ENCODE measurements around the gene GNAO1.

GNAO1 gene

GRCh38 chr16:56345406-56346050 lies 154.2 kb downstream of the GNAO1 start:
- ChIA-PET POLR2A (no interaction called here), CTCF (interaction anchor here (1.0 kb wide), 1 partner anchor 11 kb away, joined by 3 read pairs; no protein-coding TSS in a partner anchor)
- TF ChIP-seq CTCF (IDR thresholded peaks at IDR 0.05; ENCODE audit: control extremely low read depth, extremely low read depth, low read depth, missing control alignments): no peak
- no peak for DNase-seq (ENCODE audit: extremely low spot score)

DNA sequence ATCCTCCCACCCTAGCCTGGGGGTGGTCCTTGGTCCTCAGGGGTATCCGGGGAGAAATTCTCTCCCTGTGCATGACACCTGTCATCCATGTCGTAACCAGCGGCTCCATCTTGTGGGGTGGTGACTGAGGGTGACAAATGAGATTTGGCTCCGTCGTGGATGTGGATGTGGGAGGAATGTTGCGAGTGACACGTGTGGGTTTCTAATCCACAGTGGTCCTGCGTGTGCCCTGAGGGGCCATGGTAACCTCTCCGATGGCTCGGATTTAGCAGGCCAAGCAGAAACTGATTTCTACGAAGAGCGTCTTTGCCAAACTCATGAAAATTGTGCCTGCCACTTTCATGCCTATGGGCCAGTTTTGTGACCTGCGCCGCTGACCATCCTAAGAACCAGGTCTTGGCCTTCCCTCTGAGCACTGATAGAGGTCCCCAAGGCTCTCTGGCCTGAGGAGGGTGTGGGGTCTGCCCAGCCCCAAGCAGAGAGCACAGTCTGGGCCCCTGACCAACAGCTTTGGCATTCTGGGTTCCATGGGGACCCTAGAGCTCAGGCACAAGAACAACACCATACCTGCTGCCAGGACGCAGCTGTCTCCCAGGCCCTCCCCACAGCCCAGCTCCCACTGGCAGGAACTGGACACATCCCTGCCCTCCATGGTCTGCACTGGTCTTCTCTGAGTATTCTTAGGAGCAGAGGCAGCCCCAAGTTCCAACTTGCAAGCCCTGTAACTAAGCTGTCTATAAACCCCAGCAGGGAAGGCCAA lies 155.0 kb downstream of the GNAO1 start:
- no peak for TF ChIP-seq CTCF (IDR thresholded peaks at IDR 0.05; ENCODE audit: control extremely low read depth, extremely low read depth, low read depth, missing control alignments)
- ChIA-PET CTCF (interaction anchor here (1.4 to 2.1 kb wide), 3 partner anchors 10 to 28 kb away, joined by 4 to 9 read pairs (median 5); no protein-coding TSS in a partner anchor), POLR2A (no interaction called here)
- no peak for DNase-seq (ENCODE audit: extremely low spot score)

- CTCF ChIA-PET: interaction anchor here (1.4 to 2.1 kb wide), 3 partner anchors 9 to 29 kb away, joined by 4 to 9 read pairs (median 5); no protein-coding TSS in a partner anchor
These were observed 155.9 kb downstream of the GNAO1 start for GRCh38 chr16:56347166-56347565.

GRCh38 chr16:56347670-56348069 lies 156.4 kb downstream of the GNAO1 start:
- ChIA-PET POLR2A (interaction anchor here (0.6 kb wide), 1 partner anchor 582 kb away, joined by 3 read pairs; no protein-coding TSS in a partner anchor), CTCF (interaction anchor here (1.4 to 2.1 kb wide), 3 partner anchors 9 to 29 kb away, joined by 4 to 9 read pairs (median 5); no protein-coding TSS in a partner anchor)
- no peak for DNase-seq (ENCODE audit: extremely low spot score)
- TF ChIP-seq CTCF (IDR thresholded peaks at IDR 0.05; ENCODE audit: control extremely low read depth, extremely low read depth, low read depth, missing control alignments): no peak

More at GRCh38 chr16:56347166-56347565, 155.9 kb downstream of the GNAO1 start:
- TF ChIP-seq CTCF (IDR thresholded peaks at IDR 0.05; ENCODE audit: control extremely low read depth, extremely low read depth, low read depth, missing control alignments): no peak
- POLR2A ChIA-PET: interaction anchor here (0.6 kb wide), 1 partner anchor 582 kb away, joined by 3 read pairs; no protein-coding TSS in a partner anchor
- DNase-seq (ENCODE audit: extremely low spot score): no peak

GRCh38 chr16:56348168-56349085 lies 157.1 kb downstream of the GNAO1 start:
- no peak for TF ChIP-seq CTCF (IDR thresholded peaks at IDR 0.05; ENCODE audit: control extremely low read depth, extremely low read depth, low read depth, missing control alignments)
- POLR2A ChIA-PET: no interaction called here
- DNase-seq (ENCODE audit: extremely low spot score): no peak
- CTCF ChIA-PET: interaction anchor here (0.7 to 2.1 kb wide), 4 partner anchors 8 to 279 kb away, joined by 3 to 9 read pairs (median 4); no protein-coding TSS in a partner anchor

GRCh38 chr16:56349086-56349415 lies 157.8 kb downstream of the GNAO1 start:
- DNase-seq (ENCODE audit: extremely low spot score): no peak
- ChIA-PET CTCF (interaction anchor here (0.7 to 1.6 kb wide), 4 partner anchors 15 to 280 kb away, joined by 3 to 6 read pairs (median 3); no protein-coding TSS in a partner anchor), POLR2A (no interaction called here)
- TF ChIP-seq CTCF (IDR thresholded peaks at IDR 0.05; ENCODE audit: control extremely low read depth, extremely low read depth, low read depth, missing control alignments): no peak
